KBM-7 (cell line): Measurements from ENCODE around the gene ASCL1.

ENCODE experiments used
- DNase-seq: peaks from one replicate; pipeline ENCODE4 v3.0.0-alpha.2; 2015
- in situ Hi-C: fragments of 300-500 bp; cut with MboI; formaldehyde crosslinking; loops from 2 replicates; pipeline ENCODE4 v1.14.3; 2020; ENCODE audit warnings: low sequenced_read_pairs, low pct_unique_long_range_greater_than_20kb, mixed read lengths

ASCL1 gene

DNA sequence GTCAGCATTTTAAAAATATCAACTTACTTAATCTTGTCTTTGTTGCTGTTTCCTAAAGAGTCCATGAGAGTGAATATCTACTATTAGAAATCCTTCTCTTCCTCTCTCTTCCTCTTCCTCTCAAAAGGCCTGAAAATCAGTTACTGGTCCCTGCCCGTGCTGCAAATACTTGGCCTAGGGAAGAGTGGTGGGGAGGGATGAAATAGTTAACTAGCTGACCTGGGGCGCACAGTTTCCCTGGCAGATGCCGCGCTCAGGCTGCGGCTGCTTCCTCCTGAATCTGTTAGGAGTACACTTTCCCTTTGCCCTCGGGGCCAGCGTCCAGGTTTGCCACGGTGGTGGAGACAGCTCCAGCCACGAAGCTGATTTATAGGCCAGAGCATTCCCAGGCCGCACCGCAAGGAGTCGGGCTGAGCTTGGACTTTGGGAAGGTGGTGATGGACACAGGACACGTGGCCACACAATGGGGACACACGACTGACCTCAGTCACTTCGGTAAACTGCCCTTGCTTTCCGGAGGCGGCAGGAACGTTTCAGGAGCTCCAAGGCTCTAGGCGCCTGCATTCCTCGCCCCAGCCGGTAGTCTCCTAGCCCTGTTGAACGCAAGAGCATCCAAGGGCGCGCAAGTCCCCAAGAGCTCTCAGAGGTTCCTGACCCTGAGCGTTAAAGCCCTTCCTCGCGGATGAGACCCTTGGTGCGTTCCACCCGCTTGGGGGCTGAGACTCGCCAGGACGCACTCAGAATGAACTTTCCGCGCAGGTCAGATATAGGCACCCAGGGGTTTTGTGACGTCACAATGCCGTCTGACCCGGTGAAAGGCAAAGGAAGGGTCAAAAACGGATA is 7.1 kb upstream of the ASCL1 start:
- DNase-seq, result no peak
- in situ Hi-C loops, result no loop called here

DNA sequence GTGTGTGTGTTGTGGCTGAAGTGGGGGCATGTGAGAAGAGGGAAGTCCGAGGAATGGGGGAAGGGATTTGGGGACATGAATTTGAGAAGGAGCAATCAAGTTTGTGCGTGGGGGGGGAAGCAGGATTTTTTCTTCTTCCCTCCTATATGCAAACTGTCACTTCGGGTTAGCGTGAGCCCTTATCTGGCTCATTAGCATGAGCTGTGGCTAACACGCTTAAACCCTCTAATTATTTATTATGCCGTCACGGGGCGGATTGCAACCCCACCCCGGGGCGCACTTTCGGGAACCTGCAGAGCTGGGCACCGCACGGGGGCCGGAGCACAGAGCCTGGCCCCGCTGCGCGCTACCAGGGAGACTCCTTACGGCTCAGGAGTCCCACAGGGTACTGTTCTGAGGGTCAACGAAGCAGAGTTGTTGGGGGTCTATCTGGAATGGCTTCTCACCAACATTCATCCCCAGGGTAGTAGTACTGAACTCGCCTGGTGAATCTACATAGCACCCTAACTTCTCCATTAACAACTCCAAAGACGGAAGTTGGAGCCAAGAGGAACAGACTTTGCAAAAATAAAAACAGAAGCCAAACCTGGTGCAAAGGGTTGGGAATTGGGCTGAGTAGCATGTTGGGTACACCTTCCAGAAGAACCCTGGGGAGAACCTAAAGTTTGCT is 6.4 kb upstream of the ASCL1 start:
- in situ Hi-C loops, result no loop called here
- peak; percentile 1 for DNase-seq

DNA sequence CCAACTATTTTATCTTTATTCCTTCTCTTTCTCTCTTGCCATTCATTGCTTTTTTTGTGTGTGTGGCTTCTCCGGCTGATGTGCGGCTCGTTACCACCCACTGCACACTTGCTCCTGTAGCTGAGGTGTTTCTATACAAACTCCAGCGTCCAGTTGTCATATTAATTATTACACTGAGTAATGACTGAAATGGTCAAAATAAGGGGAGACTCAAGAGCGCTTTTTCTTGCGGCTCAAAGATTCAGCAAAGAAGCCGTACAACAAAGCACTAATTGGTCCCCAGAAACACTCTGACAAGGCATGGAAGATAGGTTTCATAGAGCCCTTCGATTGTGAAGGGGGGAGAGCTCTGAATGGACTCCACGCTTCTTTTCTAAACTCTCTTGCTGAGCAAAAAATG is 5.6 kb upstream of the ASCL1 start:
- in situ Hi-C loops, result no loop called here
- no peak for DNase-seq

DNA sequence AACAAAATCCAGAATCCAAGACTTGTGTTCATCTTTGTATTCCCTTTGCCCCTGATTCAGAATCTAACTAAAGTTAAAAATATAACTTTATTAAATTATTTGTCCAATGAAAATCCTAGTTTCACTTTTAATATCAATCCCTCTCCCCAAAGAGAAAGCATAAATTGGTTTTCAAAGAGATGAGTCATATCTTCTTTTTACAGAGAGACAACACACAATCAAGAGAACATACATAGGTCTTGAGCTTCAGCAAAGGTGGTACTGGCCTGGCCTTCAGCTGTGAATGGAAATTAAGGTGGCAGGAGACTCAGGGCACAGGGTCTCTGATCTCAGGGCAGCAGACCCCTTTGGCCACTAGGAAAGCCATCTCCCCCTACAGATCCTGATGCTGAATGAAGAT is 4.3 kb upstream of the ASCL1 start:
- DNase-seq, result no peak
- in situ Hi-C loops, result no loop called here

DNA sequence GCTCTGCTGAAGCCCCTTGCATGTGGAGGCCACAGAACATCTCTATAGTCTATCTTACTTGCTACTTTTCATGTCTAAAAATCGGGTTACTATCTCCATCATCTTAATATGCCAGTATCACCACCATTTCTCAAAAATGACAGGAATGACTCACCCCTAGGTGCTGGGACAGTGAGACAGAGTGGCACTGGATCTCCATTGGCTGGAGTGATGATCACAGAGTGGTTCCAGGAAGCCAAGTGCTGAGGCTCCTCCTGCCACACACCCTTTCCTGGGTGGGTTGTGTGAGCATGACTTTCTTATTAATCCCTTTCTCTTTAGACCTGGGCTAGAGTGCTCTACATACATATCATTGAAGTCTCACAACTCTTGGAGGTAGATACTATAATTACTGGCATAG is 3.3 kb upstream of the ASCL1 start:
- in situ Hi-C loops, result no loop called here
- no peak for DNase-seq

DNA sequence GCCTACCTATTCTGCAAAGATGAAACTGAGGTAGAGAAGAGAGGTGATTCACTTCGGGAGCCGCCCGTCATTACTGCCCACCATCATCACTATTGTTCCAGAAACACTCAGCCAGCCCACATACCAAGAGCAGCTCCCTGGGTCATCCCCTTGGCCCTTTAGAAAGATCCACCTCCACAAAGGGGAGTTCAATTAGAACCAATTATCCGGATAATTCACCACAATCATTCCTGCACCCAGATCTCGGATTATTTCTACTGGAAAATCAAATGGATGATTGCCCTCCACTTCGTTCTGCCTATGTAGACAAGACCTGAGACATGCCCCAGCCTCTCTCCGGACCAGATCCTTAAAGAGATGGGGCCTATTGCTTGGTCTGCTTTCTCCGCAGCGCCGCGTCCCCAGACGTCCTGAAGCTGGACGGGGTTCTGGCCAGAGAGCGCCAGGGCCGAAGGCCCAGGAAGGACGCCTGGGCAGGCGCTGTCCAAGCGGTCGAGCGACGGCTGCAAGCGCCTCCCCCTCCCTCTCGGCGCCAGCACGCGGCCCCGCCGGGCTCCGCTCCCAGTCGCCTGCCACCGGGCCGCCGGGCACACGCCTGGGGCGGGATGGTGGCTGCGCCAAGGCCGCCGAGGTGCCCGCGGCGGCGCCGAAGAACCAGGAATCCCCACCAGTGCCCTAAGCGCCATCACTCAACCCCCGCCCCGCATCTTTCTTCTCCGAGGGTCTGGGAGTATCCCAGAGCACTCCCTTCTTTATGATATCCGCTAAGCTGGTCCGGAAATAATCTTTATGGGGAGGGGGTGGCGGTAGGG is 1.3 kb upstream of the ASCL1 start:
- DNase-seq, result no peak
- in situ Hi-C loops, result no loop called here

DNA sequence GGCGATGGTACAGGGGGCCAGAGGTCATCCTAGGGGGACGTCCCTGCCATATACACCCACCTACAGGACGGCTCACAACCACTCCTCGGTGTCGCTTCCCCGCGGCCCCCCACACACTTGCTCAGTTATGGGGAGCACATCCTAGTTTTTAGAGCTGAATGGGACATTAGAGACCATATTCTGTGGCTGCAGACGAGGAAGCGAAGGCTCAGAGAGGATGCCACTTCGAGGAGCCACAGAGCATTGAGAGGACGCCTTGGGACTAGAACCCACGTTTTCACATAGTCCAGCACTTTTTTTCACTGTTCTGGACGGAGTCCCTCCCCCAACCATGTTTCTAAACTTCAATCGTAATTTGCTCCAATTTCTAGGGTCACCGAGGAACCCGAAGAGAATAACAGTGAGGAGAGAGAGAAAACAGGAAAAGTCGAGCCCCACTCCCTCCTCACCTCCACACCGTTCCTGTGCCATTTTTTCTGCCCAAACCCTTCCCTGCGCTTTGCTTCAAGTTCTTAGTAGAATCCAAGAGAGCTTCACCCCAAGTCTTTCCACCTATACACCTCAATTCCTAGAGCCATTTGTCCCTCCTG is 641 bp upstream of the ASCL1 start:
- in situ Hi-C loops, result no loop called here
- no peak for DNase-seq

DNA sequence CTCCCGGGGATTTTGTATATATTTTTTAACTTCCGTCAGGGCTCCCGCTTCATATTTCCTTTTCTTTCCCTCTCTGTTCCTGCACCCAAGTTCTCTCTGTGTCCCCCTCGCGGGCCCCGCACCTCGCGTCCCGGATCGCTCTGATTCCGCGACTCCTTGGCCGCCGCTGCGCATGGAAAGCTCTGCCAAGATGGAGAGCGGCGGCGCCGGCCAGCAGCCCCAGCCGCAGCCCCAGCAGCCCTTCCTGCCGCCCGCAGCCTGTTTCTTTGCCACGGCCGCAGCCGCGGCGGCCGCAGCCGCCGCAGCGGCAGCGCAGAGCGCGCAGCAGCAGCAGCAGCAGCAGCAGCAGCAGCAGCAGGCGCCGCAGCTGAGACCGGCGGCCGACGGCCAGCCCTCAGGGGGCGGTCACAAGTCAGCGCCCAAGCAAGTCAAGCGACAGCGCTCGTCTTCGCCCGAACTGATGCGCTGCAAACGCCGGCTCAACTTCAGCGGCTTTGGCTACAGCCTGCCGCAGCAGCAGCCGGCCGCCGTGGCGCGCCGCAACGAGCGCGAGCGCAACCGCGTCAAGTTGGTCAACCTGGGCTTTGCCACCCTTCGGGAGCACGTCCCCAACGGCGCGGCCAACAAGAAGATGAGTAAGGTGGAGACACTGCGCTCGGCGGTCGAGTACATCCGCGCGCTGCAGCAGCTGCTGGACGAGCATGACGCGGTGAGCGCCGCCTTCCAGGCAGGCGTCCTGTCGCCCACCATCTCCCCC is 777 bp downstream of the ASCL1 start:
- DNase-seq, result no peak
- in situ Hi-C loops, result no loop called here

DNA sequence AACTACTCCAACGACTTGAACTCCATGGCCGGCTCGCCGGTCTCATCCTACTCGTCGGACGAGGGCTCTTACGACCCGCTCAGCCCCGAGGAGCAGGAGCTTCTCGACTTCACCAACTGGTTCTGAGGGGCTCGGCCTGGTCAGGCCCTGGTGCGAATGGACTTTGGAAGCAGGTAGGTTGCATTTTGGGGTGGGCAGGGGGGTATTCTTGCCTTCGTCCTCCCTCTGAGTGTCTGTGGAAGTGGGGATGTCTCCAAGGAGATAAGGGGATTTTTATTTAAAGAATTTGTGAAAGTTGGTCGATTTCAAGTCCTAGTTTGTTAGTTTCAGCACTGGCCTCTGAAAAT is 1.3 kb downstream of the ASCL1 start:
- DNase-seq, result no peak
- in situ Hi-C loops, result no loop called here

DNA sequence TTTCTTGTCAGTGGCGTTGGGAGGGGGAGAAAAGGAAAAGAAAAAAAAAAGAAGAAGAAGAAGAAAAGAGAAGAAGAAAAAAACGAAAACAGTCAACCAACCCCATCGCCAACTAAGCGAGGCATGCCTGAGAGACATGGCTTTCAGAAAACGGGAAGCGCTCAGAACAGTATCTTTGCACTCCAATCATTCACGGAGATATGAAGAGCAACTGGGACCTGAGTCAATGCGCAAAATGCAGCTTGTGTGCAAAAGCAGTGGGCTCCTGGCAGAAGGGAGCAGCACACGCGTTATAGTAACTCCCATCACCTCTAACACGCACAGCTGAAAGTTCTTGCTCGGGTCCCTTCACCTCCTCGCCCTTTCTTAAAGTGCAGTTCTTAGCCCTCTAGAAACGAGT is 1.9 kb downstream of the ASCL1 start:
- in situ Hi-C loops, result no loop called here
- no peak for DNase-seq

DNA sequence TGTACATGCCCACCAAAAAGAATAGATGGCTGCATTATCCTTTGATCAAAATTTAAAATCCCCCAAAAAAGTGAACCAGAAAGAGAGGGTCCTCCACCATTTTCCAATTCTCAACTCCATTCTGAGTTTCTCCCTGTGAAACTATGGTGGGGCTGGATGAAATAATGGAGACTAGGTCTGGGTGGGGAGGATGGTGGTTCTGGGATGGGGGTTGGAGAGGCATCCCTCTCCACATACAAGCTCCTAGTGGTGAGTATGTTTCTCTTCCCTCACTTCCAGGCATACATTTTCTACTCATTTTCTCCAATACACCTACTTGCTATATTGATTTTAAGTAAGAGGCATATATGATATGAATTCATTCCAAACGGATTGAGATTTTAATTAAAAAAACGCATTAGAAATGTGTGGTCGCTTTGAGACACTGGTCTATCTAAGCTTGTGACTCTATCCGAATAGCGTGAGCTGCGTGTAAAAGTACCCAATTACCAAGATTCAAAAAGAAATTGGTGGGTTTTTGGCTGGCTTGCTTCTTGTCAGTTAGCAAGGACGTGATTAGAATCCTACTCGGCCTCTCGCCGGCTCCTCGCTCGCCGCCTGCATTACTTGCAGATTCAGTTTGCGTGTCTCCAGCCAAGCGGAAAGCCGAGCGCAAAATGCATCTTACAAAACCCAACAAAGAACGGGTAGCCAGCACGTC is 3.4 kb downstream of the ASCL1 start:
- no peak for DNase-seq
- in situ Hi-C loops, result no loop called here

DNA sequence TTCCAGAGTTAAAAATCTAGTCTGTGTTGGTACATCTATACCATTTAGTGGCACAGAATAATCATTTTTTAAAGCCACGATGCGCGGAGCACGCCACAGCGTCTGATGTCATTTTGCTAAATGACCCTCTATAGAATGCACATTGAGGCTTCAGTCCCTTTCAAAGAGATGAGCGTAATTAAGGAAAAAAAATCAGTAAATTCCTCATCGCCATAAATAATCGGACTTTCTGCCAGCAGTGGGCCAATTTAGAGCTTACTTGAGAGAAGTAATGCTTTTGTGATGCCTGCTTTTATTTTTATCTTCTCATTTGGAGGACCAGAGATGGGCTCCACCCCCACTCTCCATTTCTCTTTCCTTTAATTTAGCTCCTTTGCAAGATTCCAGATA is 4.0 kb downstream of the ASCL1 start:
- in situ Hi-C loops, result no loop called here

DNA sequence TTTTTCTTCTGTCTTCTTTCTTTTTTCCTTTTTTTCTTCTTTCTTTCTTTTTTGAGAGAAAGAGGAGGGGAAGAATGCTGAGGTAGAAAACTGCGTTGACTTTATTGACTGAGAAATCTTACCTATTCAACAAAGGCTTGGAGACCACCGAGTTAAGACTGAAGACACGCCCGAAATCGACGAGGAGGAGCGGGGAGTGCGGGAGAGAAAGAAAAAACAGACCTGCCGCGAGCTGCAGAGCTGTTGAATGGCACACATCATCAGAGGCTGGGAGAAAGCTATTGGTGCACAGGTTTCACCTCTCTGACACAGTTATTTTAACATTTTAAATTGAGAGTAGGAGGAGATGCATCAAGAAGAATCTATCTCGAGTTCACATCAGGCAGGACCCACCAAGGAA is 5.1 kb downstream of the ASCL1 start:
- DNase-seq, result no peak
- in situ Hi-C loops, result no loop called here

More for the DNA sequence above, 4.0 kb downstream of the ASCL1 start:
- peak; percentile 4 for DNase-seq

DNA sequence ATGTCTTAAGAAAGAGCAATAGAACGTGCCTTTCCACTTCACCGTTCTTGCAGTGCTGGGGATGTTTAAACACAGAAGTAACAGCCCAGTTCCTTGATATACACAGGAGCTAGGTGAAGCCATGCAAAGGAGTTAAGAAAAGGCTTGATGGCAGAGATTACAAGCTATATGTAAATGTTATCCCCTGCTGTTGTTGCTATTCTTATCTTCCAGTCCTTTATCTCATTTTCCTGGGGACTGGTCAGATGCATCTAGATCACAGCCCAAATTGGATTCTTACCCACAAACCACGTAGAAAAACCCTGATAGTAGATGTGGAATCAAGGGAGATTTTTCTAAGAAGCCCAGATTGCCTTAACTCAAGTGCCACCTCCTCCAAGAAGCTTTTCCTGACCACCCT is 5.5 kb downstream of the ASCL1 start:
- in situ Hi-C loops, result no loop called here
- DNase-seq, result no peak

DNA sequence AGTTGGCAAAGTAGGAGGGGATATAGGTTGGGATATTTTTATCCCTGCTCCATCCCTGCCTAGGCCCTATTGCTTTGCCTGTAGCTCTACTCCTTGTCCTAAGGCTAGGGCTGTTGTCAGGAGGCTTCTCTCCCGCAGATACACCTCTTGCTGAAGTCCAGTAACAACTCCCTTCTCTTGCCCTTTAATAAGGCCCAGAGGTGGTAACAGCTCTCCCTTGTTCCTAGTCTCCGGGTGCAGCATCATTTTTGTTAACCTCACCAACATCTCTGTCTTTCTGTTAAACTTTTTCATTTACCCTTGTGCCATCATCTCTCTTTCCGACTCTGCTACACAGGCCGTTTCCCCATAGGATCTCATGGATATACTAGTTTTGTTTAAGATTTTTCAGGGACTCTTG is 6.3 kb downstream of the ASCL1 start:
- DNase-seq, result no peak
- in situ Hi-C loops, result no loop called here

DNA sequence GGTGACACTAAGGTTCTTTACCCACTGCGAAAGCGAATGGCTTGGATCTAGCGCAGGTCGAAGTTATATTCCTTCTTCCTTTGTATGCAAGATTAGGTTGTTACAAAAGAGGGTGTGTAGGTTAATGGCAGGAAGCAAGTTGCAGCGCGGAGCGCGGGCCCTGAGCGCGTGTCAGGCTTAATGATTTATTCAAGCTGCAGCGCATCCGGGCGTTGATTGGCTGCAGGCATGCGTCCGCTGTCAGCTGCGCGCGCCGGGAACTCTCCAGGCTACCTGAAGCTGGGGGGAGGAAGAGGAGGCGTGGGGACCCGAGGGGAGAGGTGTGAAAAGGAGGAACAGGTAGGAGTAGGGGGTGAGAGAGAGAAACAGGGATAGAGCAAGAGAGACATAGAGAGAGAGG is 7.4 kb downstream of the ASCL1 start:
- DNase-seq, result no peak
- in situ Hi-C loops, result no loop called here

DNA sequence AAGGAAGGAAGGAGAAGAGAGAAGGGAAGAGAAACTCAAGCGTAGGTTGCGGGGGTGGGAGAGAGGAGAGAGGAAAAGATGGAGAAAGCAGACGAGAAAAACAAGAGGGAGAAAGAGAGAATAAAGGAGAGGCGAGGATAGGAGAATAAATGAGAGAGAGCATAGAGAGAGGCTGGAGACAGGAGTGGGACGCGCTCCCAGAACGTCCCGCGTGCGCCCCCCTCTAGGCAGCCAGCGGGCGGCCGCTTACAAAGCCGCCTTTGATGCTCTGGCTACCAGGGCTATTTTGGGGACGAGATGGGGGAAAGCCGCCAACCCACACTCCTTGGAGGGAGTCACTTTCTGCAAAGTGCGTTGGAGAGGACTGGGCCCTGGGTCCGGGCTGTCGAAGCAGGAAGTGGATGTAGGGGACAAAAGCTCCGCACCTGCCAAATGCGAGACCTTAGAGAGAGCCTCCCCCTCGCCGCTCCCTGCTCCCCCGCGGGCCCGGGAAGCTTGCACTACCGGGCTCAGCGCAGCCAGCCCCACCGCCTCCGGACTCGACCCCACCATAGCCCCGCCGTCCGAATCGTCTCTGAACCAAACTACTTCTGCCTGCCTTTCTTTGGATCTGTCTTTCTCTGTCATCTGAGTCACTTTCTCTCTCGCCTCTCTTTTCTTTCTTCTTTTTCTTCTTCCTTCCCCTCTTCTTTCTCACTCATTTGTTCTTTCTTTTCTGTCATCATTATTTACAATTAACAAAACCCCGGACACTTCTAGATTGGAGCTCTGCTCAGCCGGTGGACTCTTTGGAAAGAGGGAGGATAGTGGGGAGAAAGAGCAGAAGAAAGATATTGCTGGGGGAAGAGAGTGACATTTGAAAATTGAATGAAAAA is 8.0 kb downstream of the ASCL1 start:
- in situ Hi-C loops, result no loop called here
- DNase-seq, result no peak
